Ishikawa (cell line): ENCODE data around the gene L2HGDH.

Experiments
- CEBPB ChIP-seq: IDR thresholded peaks from 2 replicates; pipeline ENCODE4 v1.6.1; 2012
- EGR1 ChIP-seq: IDR thresholded peaks from 2 replicates; pipeline ENCODE4 v1.6.1; 2012
- EP300 ChIP-seq: IDR thresholded peaks from 2 replicates; pipeline ENCODE4 v1.6.1; 2012; ENCODE audit warnings: borderline replicate concordance
- REST ChIP-seq: IDR thresholded peaks from 2 replicates; pipeline ENCODE4 v1.6.1; 2012; ENCODE audit warnings: low read depth, mild to moderate bottlenecking
- TEAD4 ChIP-seq: IDR thresholded peaks from 2 replicates; pipeline ENCODE4 v1.6.1; 2012

DNA sequence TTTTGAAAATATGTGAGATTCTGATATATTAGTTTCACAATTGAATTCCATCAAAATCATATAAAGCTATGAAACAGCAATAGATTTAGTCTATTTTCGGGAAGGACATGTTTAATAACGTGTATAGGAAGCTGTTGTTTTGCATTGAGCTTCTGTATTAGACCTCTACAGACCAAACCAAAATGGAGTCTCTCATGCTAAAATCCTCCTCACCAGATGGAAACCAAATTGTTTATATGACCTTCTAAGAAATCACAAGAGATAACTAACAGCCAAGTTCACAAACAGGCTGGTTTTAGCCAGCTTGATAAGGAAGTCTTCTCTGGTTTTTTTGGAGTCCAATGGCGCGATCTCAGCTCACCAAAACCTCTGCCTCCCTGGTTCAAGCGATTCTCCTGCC is 23.9 kb downstream of the L2HGDH start:
- TF ChIP-seq EP300 (no peak), EGR1 (no peak), REST (no peak), TEAD4 (no peak), CEBPB (no peak)
